Panc1 (cell line): ENCODE measurements around the gene CTXND1. TPM values are rescaled to one million over a fixed set of nuclear protein-coding genes. Genes with fewer than 3 reads are reported as not detected.

ENCODE experiments used
- ATAC-seq: fragments of 200-7000 bp; cut with Tn5 transposase; 2 replicates; pipeline ENCODE4 v1.9.1; 2020; ENCODE audit warnings: mild to moderate bottlenecking, moderate library complexity
- BruUV-seq: library from RNA; stranded (reverse); fragments of 400-500 nt; replicated peaks from 2 replicates; lab custom pipeline; 2021; lab: Mats Ljungman, UMichigan
- CTCF ChIA-PET: fragments of 300-600 bp; sonication (Branson Sonifier 250); formaldehyde crosslinking; loops from one replicate; lab custom pipeline; 2022; ENCODE audit warnings: antibody characterized with exemption; lab: Charles Lee
- POLR2A ChIA-PET: fragments of 300-600 bp; sonication (Branson Sonifier 250); formaldehyde crosslinking; loops from one replicate; lab custom pipeline; 2022; ENCODE audit warnings: antibody characterized with exemption; lab: Charles Lee
- DNase-seq: peaks from one replicate; pipeline ENCODE4 v3.0.0-alpha.2; 2010; ENCODE audit warnings: low read depth, low spot score
- H3K27ac ChIP-seq: 2 replicates; pipeline ENCODE4 v1.5.1; 2011; ENCODE audit warnings: mild to moderate bottlenecking, low read length, inconsistent platforms
- H3K27me3 ChIP-seq: fragments of 200-500 bp; sonication (Bioruptor generic); 2 replicates; pipeline ENCODE4 v1.6.0; 2014; ENCODE audit warnings: low read length, inconsistent platforms; ENCODE audit not compliant: control insufficient read depth, insufficient read depth
- H3K36me3 ChIP-seq: fragments of 200-500 bp; sonication (Bioruptor generic); 2 replicates; pipeline ENCODE4 v1.5.1; 2014; ENCODE audit warnings: inconsistent platforms, mild to moderate bottlenecking, low read length, moderate library complexity; ENCODE audit not compliant: control insufficient read depth, insufficient read depth
- H3K4me1 ChIP-seq: 2 replicates; pipeline ENCODE4 v1.5.1; 2011; ENCODE audit warnings: inconsistent platforms, mild to moderate bottlenecking, low read length, moderate library complexity; ENCODE audit not compliant: control insufficient read depth, insufficient read depth
- H3K4me3 ChIP-seq, 2 experiments: 2 replicates each; pipeline ENCODE4 v1.5.1; 2011 to 2012; ENCODE audit warnings: low read depth in 2 of 2, low read length in 2 of 2, mild to moderate bottlenecking in 2 of 2, inconsistent platforms in 1 of 2, moderate library complexity in 1 of 2
- H3K9me3 ChIP-seq: fragments of 200-500 bp; sonication (Bioruptor generic); 2 replicates; pipeline ENCODE4 v1.5.1; 2014; ENCODE audit warnings: low read depth, mild to moderate bottlenecking, inconsistent platforms, low read length, moderate library complexity; ENCODE audit not compliant: control insufficient read depth, insufficient read depth
- CTCF ChIP-seq: fragments of 450-650 bp; IDR thresholded peaks from 2 replicates; pipeline ENCODE4 v1.5.1; 2017; ENCODE audit warnings: mild to moderate bottlenecking
- POLR2AphosphoS5 ChIP-seq: IDR thresholded peaks from 2 replicates; pipeline ENCODE4 v1.6.1; 2012; ENCODE audit warnings: mild to moderate bottlenecking, low read depth, low read length, moderate library complexity
- REST ChIP-seq, 2 experiments: IDR thresholded peaks; 2 replicates each; pipeline ENCODE4 v1.6.1; 2011 to 2012; ENCODE audit warnings: low read depth in 2 of 2, control low read depth in 1 of 2, low read length in 1 of 2, mild to moderate bottlenecking in 1 of 2, moderate library complexity in 1 of 2; ENCODE audit not compliant: insufficient read depth in 1 of 2
- SIN3A ChIP-seq: IDR thresholded peaks from 2 replicates; pipeline ENCODE4 v1.6.1; 2012; ENCODE audit warnings: low read depth, mild to moderate bottlenecking, low read length, moderate library complexity, borderline replicate concordance; ENCODE audit not compliant: insufficient read depth
- TCF7L2 ChIP-seq: IDR thresholded peaks from 2 replicates; pipeline ENCODE4 v1.6.1; 2011; ENCODE audit warnings: mild to moderate bottlenecking, low read depth, low read length, inconsistent platforms
- in situ Hi-C: cut with HindIII; loops from 2 replicates; pipeline ENCODE4 v1.10.0; 2016; ENCODE audit warnings: low sequenced_read_pairs, low pct_unique_long_range_greater_than_20kb
- intact Hi-C: fragments of 100-400 bp; cut with micrococcal nuclease; formaldehyde crosslinking; loops from one replicate; pipeline ENCODE4 v1.10.0; 2022; ENCODE audit not compliant: unreplicated experiment
- total RNA-seq: library from RNA; stranded (reverse); gene quantifications from one replicate; pipeline ENCODE4 v1.2.1, GENCODE V29; 2021; ENCODE audit not compliant: unreplicated experiment

The CTXND1 gene
- total RNA-seq, 1 experiment from 2014 or later, result not detected

- POLR2A ChIA-PET, result no interaction called here
- in situ Hi-C loops, result no loop called here
- BruUV-seq, result no TSS peak
Measured at GRCh38 chr15:80260551-80260950, 8.5 kb upstream of the CTXND1 start.

GRCh38 chr15:80259942-80260510 lies 8.0 kb upstream of the CTXND1 start:
- no peaks in the 10 kb centered on the region for H3K36me3 ChIP-seq
- DNase-seq, result no peak
- no peak overlapping the region for H3K4me3 ChIP-seq
- BruUV-seq, result no TSS peak
- TF ChIP-seq REST (IDR thresholded peaks at IDR 0.05; ENCODE audit: insufficient read depth in 1 of 2, low read depth in 2 of 2, low read length in 1 of 2), result no peak
- TF ChIP-seq CTCF, result no peak
- no peak for TF ChIP-seq SIN3A
- no peak for TF ChIP-seq POLR2AphosphoS5
- TF ChIP-seq TCF7L2, result no peak
- no peak overlapping the region for H3K27ac ChIP-seq
- POLR2A ChIA-PET, result no interaction called here
- no peaks in the 10 kb centered on the region for H3K9me3 ChIP-seq
- in situ Hi-C loops (no loop called here), intact Hi-C loops (no loop called here)
- CTCF ChIA-PET, result no interaction called here
- no peak for ATAC-seq
- peaks cover 44% of the 10 kb centered on the region for H3K27me3 ChIP-seq
- no peaks in the 10 kb centered on the region for H3K4me1 ChIP-seq

More at GRCh38 chr15:80260551-80260950, 8.5 kb upstream of the CTXND1 start:
- Histone ChIP-seq H3K4me1 (no peaks in the 10 kb centered on the region), H3K27me3 (peaks cover 45% of the 10 kb centered on the region), H3K9me3 (no peaks in the 10 kb centered on the region), H3K4me3 (no peak overlapping the region), H3K27ac (no peak overlapping the region), H3K36me3 (no peaks in the 10 kb centered on the region)
- TF ChIP-seq SIN3A (no peak), POLR2AphosphoS5 (no peak), REST (IDR thresholded peaks at IDR 0.05; ENCODE audit: insufficient read depth in 1 of 2, low read depth in 2 of 2, low read length in 1 of 2) (no peak), CTCF (no peak), TCF7L2 (no peak)
- CTCF ChIA-PET, result no interaction called here
- DNase-seq (no peak), ATAC-seq (no peak)
- intact Hi-C loops, result no loop called here
